HG03139 (cell line): ENCODE data around the gene E2F1.

ENCODE experiments used
- ATAC-seq: cut with Tn5 transposase; IDR thresholded peaks from one replicate; pipeline ENCODE4 v1.9.1; 2021; ENCODE audit not compliant: unreplicated experiment

Gene E2F1

GRCh38 chr20:33686100-33686983, at the start of gene E2F1:
Gene E2F1, minus strand, starts transcription at chr20:33686385. Its CDS starts 121 bp downstream, at chr20:33686264.
- ATAC-seq, result peak; percentile 80

GRCh38 chr20:33733654-33734576, 47.7 kb upstream of the E2F1 start:
- ATAC-seq, result no peak

GRCh38 chr20:33732166-33732970, 46.2 kb upstream of the E2F1 start:
- peak; percentile 50 for ATAC-seq

GRCh38 chr20:33731693-33732165, 45.5 kb upstream of the E2F1 start, which contains the start of gene ZNF341:
Gene ZNF341, plus strand, starts transcription at chr20:33731996. Its CDS starts 26 bp downstream, at chr20:33732022.
- peak; percentile 57 for ATAC-seq

GRCh38 chr20:33730946-33731692, 44.9 kb upstream of the E2F1 start:
- no peak for ATAC-seq

- ATAC-seq, result no peak
Observed at GRCh38 chr20:33729101-33729500, 42.9 kb upstream of the E2F1 start.

GRCh38 chr20:33728463-33728862, 42.3 kb upstream of the E2F1 start:
- ATAC-seq, result no peak

- ATAC-seq, result no peak
Observed at GRCh38 chr20:33727806-33728205, 41.6 kb upstream of the E2F1 start.

GRCh38 chr20:33727115-33727479, 40.9 kb upstream of the E2F1 start:
- ATAC-seq, result no peak

- ATAC-seq, result no peak
Observed at GRCh38 chr20:33725607-33726264, 39.6 kb upstream of the E2F1 start.

- ATAC-seq, result no peak
Observed at GRCh38 chr20:33724439-33725094, 38.4 kb upstream of the E2F1 start.

- no peak for ATAC-seq
Observed at GRCh38 chr20:33721391-33722140, 35.4 kb upstream of the E2F1 start.

- ATAC-seq, result peak; percentile 96
Observed at GRCh38 chr20:33719989-33720709, 34.0 kb upstream of the E2F1 start, which contains the start of gene PXMP4. Gene PXMP4, minus strand, starts transcription at chr20:33720310. Its CDS starts 103 bp downstream, at chr20:33720207.

GRCh38 chr20:33719277-33719988, 33.2 kb upstream of the E2F1 start:
- ATAC-seq, result no peak

GRCh38 chr20:33716498-33716897, 30.3 kb upstream of the E2F1 start:
- ATAC-seq, result no peak

GRCh38 chr20:33713865-33714367, 27.7 kb upstream of the E2F1 start:
- no peak for ATAC-seq

GRCh38 chr20:33711446-33711738, 25.2 kb upstream of the E2F1 start:
- no peak for ATAC-seq
